ENCODE results near the gene EIF3I. TPM values are rescaled to one million over a fixed set of nuclear protein-coding genes. Genes with fewer than 3 reads are reported as not detected.
A peak's percentile ranks its signal among the peaks of the same experiment; 100 is the strongest.

Gene EIF3I
- total RNA-seq, 2 experiments from 2014 or later, result 328 to 335 TPM

GRCh38 chr1:32232558-32233304 lies 10.5 kb downstream of the EIF3I start:
- Mint-ChIP-seq H3K4me1 (ENCODE audit: low read depth) (no peaks in the 10 kb centered on the region), H3K27me3 (no peaks in the 10 kb centered on the region), H3K27ac (no peak overlapping the region), H3K36me3 (ENCODE audit: low read depth) (peaks cover 20% of the 10 kb centered on the region), H3K9me3 (no peaks in the 10 kb centered on the region), H3K4me3 (no peak overlapping the region)
- ATAC-seq (no peak), DNase-seq (no peak)
- intact Hi-C loops (cut with micrococcal nuclease), result no loop called here
- CTCF ChIA-PET, result interaction anchor here (1.6 to 1.8 kb wide), 2 partner anchors 8 to 15 kb away, joined by 6 to 8 read pairs; partner anchors contain the start of gene FAM167B
- POLR2A ChIA-PET, result interaction anchor here (1.1 to 1.4 kb wide), 3 partner anchors 10 to 22 kb away, joined by 3 to 4 read pairs (median 4); no protein-coding TSS in a partner anchor
- no peak for TF ChIP-seq CTCF (IDR thresholded peaks at IDR 0.05)

- CTCF ChIA-PET, result interaction anchor here (0.8 to 1.2 kb wide), 3 partner anchors 15 to 101 kb away, joined by 3 to 4 read pairs (median 3); partner anchors contain the start of gene MARCKSL1
- POLR2A ChIA-PET, result no interaction called here
- Mint-ChIP-seq H3K27ac (no peak overlapping the region), H3K27me3 (no peaks in the 10 kb centered on the region), H3K9me3 (no peaks in the 10 kb centered on the region), H3K36me3 (ENCODE audit: low read depth) (peaks cover 6% of the 10 kb centered on the region), H3K4me3 (no peak overlapping the region), H3K4me1 (ENCODE audit: low read depth) (no peaks in the 10 kb centered on the region)
- no peak for TF ChIP-seq CTCF (IDR thresholded peaks at IDR 0.05)
- ATAC-seq (no peak), DNase-seq (no peak)
- intact Hi-C loops (cut with micrococcal nuclease), result no loop called here
These were observed 12.6 kb downstream of the EIF3I start for GRCh38 chr1:32234792-32235191.

- TF ChIP-seq CTCF (IDR thresholded peaks at IDR 0.05), result no peak
- Mint-ChIP-seq H3K9me3 (no peaks in the 10 kb centered on the region), H3K4me3 (peak overlapping the region; percentile 80), H3K36me3 (ENCODE audit: low read depth) (peaks cover 2% of the 10 kb centered on the region), H3K27me3 (no peaks in the 10 kb centered on the region), H3K4me1 (ENCODE audit: low read depth) (peaks cover 17% of the 10 kb centered on the region), H3K27ac (no peak overlapping the region)
- intact Hi-C loops (cut with micrococcal nuclease), result no loop called here
- ChIA-PET CTCF (interaction anchor here (3.3 to 4.3 kb wide), 3 partner anchors 11 to 24 kb away, joined by 14 to 56 read pairs (median 28); partner anchors contain the start of genes FAM167B and LCK), POLR2A (interaction anchor here (0.6 to 5.4 kb wide), 11 partner anchors 8 to 305 kb away, joined by 3 to 84 read pairs (median 4); partner anchors contain the start of genes LCK and MARCKSL1)
- no peak for DNase-seq
- no peak for ATAC-seq
These were observed 17.1 kb downstream of the EIF3I start for GRCh38 chr1:32239337-32239736.

GRCh38 chr1:32239790-32240139 lies 17.6 kb downstream of the EIF3I start:
- no peak for TF ChIP-seq CTCF (IDR thresholded peaks at IDR 0.05)
- no peak for ATAC-seq
- H3K4me3 Mint-ChIP-seq, result peak overlapping the region; percentile 80
- no peaks in the 10 kb centered on the region for H3K27me3 Mint-ChIP-seq
- DNase-seq, result no peak
- peaks cover 17% of the 10 kb centered on the region for H3K4me1 Mint-ChIP-seq (ENCODE audit: low read depth)
- CTCF ChIA-PET, result interaction anchor here (1.1 to 4.3 kb wide), 6 partner anchors 8 to 161 kb away, joined by 5 to 56 read pairs (median 11); partner anchors contain the start of genes FAM167B, LCK and MARCKSL1
- H3K9me3 Mint-ChIP-seq, result no peaks in the 10 kb centered on the region
- no peak overlapping the region for H3K27ac Mint-ChIP-seq
- POLR2A ChIA-PET, result interaction anchor here (0.6 to 5.4 kb wide), 14 partner anchors 8 to 305 kb away, joined by 3 to 84 read pairs (median 4); partner anchors contain the start of genes IQCC, LCK and MARCKSL1
- peaks cover 2% of the 10 kb centered on the region for H3K36me3 Mint-ChIP-seq (ENCODE audit: low read depth)
- intact Hi-C loops (cut with micrococcal nuclease), result no loop called here

Measured in activated CD8-positive, alpha-beta T cell treated with anti-CD3 and anti-CD28 coated beads for 36 hours (primary cell).